Cardiac muscle cell (in vitro differentiated cells and primary cell): ENCODE results near the gene KHSRP. TPM values are rescaled to one million over a fixed set of nuclear protein-coding genes. Genes with fewer than 3 reads are reported as not detected.

Experiments
- DNase-seq, 2 donors: peaks; one replicate each; pipeline versions ENCODE4 v3.0.0 to v3.0.0-alpha.2; 2010 to 2017; ENCODE audit warnings: low read depth in 1 of 2, low spot score in 1 of 2
- H3K27ac ChIP-seq: fragments of 200-600 bp; sonication (generic); 2 replicates; pipeline ENCODE4 v1.5.1; 2016
- H3K27me3 ChIP-seq: fragments of 200-600 bp; sonication (generic); 2 replicates; pipeline ENCODE4 v1.6.0; 2016; ENCODE audit warnings: control low read depth
- H3K36me3 ChIP-seq: fragments of 200-600 bp; sonication (generic); 2 replicates; pipeline ENCODE4 v1.5.1; 2016; ENCODE audit warnings: control low read depth
- H3K4me1 ChIP-seq: fragments of 200-600 bp; sonication (generic); 2 replicates; pipeline ENCODE4 v1.8.1; 2017; ENCODE audit warnings: low read depth, mild to moderate bottlenecking, mixed run types
- H3K4me3 ChIP-seq: fragments of 200-600 bp; sonication (generic); 2 replicates; pipeline ENCODE4 v1.5.1; 2016; ENCODE audit warnings: mild to moderate bottlenecking
- H3K9me3 ChIP-seq: fragments of 200-600 bp; sonication (generic); 2 replicates; pipeline ENCODE4 v1.5.1; 2017; ENCODE audit warnings: low read depth, mild to moderate bottlenecking, control low read depth
- CTCF ChIP-seq: IDR thresholded peaks from 2 replicates; pipeline ENCODE4 v1.5.1; 2012; ENCODE audit warnings: low read depth, mild to moderate bottlenecking, low read length
- polyA plus RNA-seq: library from polyadenylated mRNA; unstranded; fragments of >200 nt; fragmentation: Nextera tagmentation; extraction: Ambion mirVana; gene quantifications from 2 replicates; pipeline ENCODE4 v1.2.1, GENCODE V29; 2016
- total RNA-seq: library from RNA; depleted of rRNA; stranded (reverse); fragments of >200 nt; gene quantifications from 2 replicates; pipeline ENCODE4 v1.2.3, GENCODE V29; 2016

Gene KHSRP
- total and polyA plus RNA-seq, 2 experiments from 2014 or later, result 262 to 320 TPM

DNA sequence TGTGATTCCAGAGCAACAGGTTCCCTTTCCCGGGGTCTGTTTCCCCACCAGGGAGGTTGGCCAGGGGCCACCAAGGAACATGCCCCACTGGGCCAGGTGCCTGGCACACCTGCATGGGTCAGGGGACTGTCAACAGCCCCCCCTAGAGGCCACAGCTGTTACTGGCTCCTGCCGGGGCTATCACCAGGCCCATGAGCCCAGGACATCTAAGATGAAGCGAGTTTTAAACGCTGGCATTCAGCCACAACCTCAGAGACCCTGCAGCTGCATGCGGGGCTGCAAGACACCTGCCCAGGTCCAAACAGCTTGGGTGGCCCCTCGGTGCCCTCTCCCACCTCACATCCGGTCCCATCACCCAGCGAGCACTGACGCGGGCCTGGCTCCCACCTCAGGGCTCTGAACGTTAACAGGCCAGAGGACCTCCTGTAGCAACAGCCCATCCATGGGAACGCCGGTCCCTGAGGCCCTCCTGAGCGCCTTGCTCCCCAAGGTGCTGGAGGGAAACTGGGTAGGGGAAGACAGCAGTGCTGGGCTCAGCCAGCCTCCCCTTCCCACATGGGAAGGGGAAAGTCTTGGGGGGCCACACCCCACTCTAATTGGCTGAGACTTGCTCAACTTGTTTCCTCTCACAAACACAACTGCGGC is 12.0 kb downstream of the KHSRP start:
- no peaks in the 10 kb centered on the region for H3K4me1 ChIP-seq
- H3K27me3 ChIP-seq, result no peaks in the 10 kb centered on the region
- peaks cover 35% of the 10 kb centered on the region for H3K36me3 ChIP-seq
- no peaks in the 10 kb centered on the region for H3K9me3 ChIP-seq
- peak; percentile 60 for TF ChIP-seq CTCF
- H3K27ac ChIP-seq, result peak overlapping the region; percentile 54
- DNase-seq, result peak; percentile 27 to 67
- H3K4me3 ChIP-seq, result no peak overlapping the region

DNA sequence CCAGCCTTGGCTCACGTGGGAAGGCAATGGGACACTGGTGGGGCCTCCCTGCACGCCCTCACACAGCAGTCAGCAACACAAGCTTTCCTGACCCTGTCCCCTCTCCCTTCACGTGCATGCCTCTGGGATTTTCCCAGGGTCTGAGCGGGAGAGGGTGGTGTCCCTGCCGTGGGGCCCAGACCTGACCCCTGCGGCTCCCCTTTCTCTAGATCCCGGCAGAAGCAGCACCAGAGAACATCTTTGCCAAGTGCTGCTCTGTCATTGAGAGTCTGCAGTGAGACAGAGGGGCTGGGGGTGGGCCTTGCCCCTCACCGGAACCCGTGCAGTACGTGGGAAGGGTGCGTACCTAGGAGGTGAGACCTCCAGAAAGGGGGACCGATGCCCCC is 12.6 kb downstream of the KHSRP start:
- DNase-seq, result no peak
- peaks cover 30% of the 10 kb centered on the region for H3K36me3 ChIP-seq
- H3K9me3 ChIP-seq, result no peaks in the 10 kb centered on the region
- H3K27me3 ChIP-seq, result no peaks in the 10 kb centered on the region
- H3K4me3 ChIP-seq, result no peak overlapping the region
- H3K4me1 ChIP-seq, result no peaks in the 10 kb centered on the region
- H3K27ac ChIP-seq, result peak overlapping the region; percentile 39
- no peak for TF ChIP-seq CTCF

GRCh38 chr19:6409346-6409745 is 15.3 kb downstream of the KHSRP start:
- no peaks in the 10 kb centered on the region for H3K27me3 ChIP-seq
- no peak for DNase-seq
- no peak overlapping the region for H3K4me3 ChIP-seq
- H3K27ac ChIP-seq, result no peak overlapping the region
- H3K9me3 ChIP-seq, result no peaks in the 10 kb centered on the region
- TF ChIP-seq CTCF, result no peak
- H3K36me3 ChIP-seq, result peaks cover 5% of the 10 kb centered on the region
- no peaks in the 10 kb centered on the region for H3K4me1 ChIP-seq

DNA sequence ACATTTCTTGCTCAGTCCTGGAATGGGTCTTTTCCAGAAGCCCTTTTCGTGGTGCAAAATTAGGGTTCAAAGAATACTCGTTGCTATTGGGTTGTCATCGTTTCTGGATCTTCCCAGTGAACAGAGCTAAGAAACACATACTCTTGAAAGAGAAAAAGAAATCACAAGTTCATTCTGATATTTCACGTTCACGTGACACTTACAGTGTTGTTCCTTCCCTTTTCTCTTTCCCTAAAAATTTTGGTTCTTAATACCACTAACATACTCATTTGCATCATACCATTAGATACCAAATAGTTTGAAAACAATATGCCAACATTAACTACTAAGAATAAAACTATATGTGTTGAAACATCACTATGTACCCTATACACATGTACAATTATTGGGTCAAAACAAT is 18.2 kb downstream of the KHSRP start:
- H3K27ac ChIP-seq, result no peak overlapping the region
- H3K36me3 ChIP-seq, result no peaks in the 10 kb centered on the region

GRCh38 chr19:6402837-6403608 is 21.6 kb downstream of the KHSRP start:
- Histone ChIP-seq H3K4me1 (no peaks in the 10 kb centered on the region), H3K4me3 (no peak overlapping the region), H3K27ac (no peak overlapping the region), H3K27me3 (no peaks in the 10 kb centered on the region), H3K9me3 (no peaks in the 10 kb centered on the region), H3K36me3 (no peaks in the 10 kb centered on the region)
- DNase-seq, result peak in 1 of 2 donors; percentile 89
- no peak for TF ChIP-seq CTCF

More for the DNA sequence above, 18.2 kb downstream of the KHSRP start:
- no peaks in the 10 kb centered on the region for H3K27me3 ChIP-seq
- H3K4me3 ChIP-seq, result no peak overlapping the region
- H3K4me1 ChIP-seq, result no peaks in the 10 kb centered on the region
- no peak for TF ChIP-seq CTCF
- DNase-seq, result no peak
- no peaks in the 10 kb centered on the region for H3K9me3 ChIP-seq
